Measurements from ENCODE around the gene ZNF239. TPM values are rescaled to one million over a fixed set of nuclear protein-coding genes. Genes with fewer than 3 reads are reported as not detected.

The ZNF239 gene
- total and polyA plus RNA-seq, 11 donors = 0.53 to 3.7 (median 1.9) TPM

GRCh38 chr10:43576062-43576461, 1.6 kb upstream of the ZNF239 start:
- intact Hi-C loops (cut with DNase I) = no loop called here
- peaks cover 0 to 15% (median 9%) of the 10 kb centered on the region in 12 donors for H3K4me1 ChIP-seq
- H3K27me3 ChIP-seq = no peaks in the 10 kb centered on the region
- DNase-seq = no peak
- H3K36me3 ChIP-seq = no peaks in the 10 kb centered on the region
- no peak overlapping the region for H3K4me3 ChIP-seq
- no peak overlapping the region for H3K27ac ChIP-seq
- no peak for ATAC-seq
- H3K9me3 ChIP-seq = no peaks in the 10 kb centered on the region
- 93 to 96% (median 95%) methylated on average over 5 of the region's 5 CpGs for WGBS, 4 donors
- no peak for TF ChIP-seq POLR2A (IDR thresholded peaks at IDR 0.05)
- TF ChIP-seq CTCF (IDR thresholded peaks at IDR 0.05) = no peak

GRCh38 chr10:43574906-43575305, 490 bp upstream of the ZNF239 start:
- TF ChIP-seq POLR2A (IDR thresholded peaks at IDR 0.05) (no peak), CTCF (IDR thresholded peaks at IDR 0.05) (no peak)
- Histone ChIP-seq H3K4me3 (peak overlapping the region in 11 of 12 donors; percentile 36 to 93 (median 63)), H3K27me3 (no peaks in the 10 kb centered on the region), H3K27ac (peak overlapping the region in 4 of 12 donors; percentile 12 to 79 (median 74)), H3K36me3 (no peaks in the 10 kb centered on the region), H3K4me1 (peaks cover 0 to 16% (median 9%) of the 10 kb centered on the region in 12 donors), H3K9me3 (no peaks in the 10 kb centered on the region)
- intact Hi-C loops (cut with DNase I) = no loop called here
- WGBS, 4 donors = 89 to 92% (median 90%) methylated on average over 8 of the region's 8 CpGs
- no peak for ATAC-seq
- DNase-seq = no peak

- no peaks in the 10 kb centered on the region for H3K27me3 ChIP-seq
- WGBS, 4 donors = 41 to 51% (median 49%) methylated on average over 14 of the region's 14 CpGs
- H3K4me1 ChIP-seq = peaks cover 0 to 16% (median 9%) of the 10 kb centered on the region in 12 donors
- intact Hi-C loops (cut with DNase I) = no loop called here
- no peak for DNase-seq
- H3K27ac ChIP-seq = peak overlapping the region in 11 of 12 donors; percentile 12 to 79 (median 67)
- TF ChIP-seq POLR2A (IDR thresholded peaks at IDR 0.05) (no peak), CTCF (IDR thresholded peaks at IDR 0.05) (no peak)
- ATAC-seq = no peak
- no peaks in the 10 kb centered on the region for H3K9me3 ChIP-seq
- H3K4me3 ChIP-seq = peak overlapping the region in 10 of 12 donors; percentile 52 to 93 (median 64)
- no peaks in the 10 kb centered on the region for H3K36me3 ChIP-seq
Observed at GRCh38 chr10:43573250-43574000, 991 bp downstream of the ZNF239 start.

GRCh38 chr10:43570971-43571370, 3.4 kb downstream of the ZNF239 start:
- no peaks in the 10 kb centered on the region for H3K9me3 ChIP-seq
- no peak for TF ChIP-seq CTCF (IDR thresholded peaks at IDR 0.05)
- TF ChIP-seq POLR2A (IDR thresholded peaks at IDR 0.05) = no peak
- H3K27me3 ChIP-seq = no peaks in the 10 kb centered on the region
- 27 to 50% (median 34%) methylated on average over 1 of the region's 1 CpG for WGBS, 4 donors
- H3K4me3 ChIP-seq = no peak overlapping the region
- intact Hi-C loops (cut with DNase I) = no loop called here
- H3K36me3 ChIP-seq = peaks cover 0 to 5% (median 0%) of the 10 kb centered on the region in 9 donors
- no peak for ATAC-seq
- H3K4me1 ChIP-seq = peaks cover 0 to 16% (median 9%) of the 10 kb centered on the region in 12 donors
- no peak overlapping the region for H3K27ac ChIP-seq
- DNase-seq = no peak

All from heart left ventricle (tissue), 16 donors.